Nephron progenitor cell (in vitro differentiated cells): ENCODE data around the gene TRMT6.

Source experiments
- DNase-seq: peaks from one replicate; pipeline ENCODE4 v3.0.0; 2021
- H3K27ac Mint-ChIP-seq: 2 replicates; pipeline ENCODE4 v1.8.0; 2021; ENCODE audit warnings: mild to moderate bottlenecking, moderate library complexity, mixed read lengths
- H3K27me3 Mint-ChIP-seq: 2 replicates; pipeline ENCODE4 v1.8.0; 2021; ENCODE audit warnings: mild to moderate bottlenecking, low read depth, mixed read lengths; ENCODE audit not compliant: poor library complexity
- H3K36me3 Mint-ChIP-seq: 2 replicates; pipeline ENCODE4 v1.8.0; 2021; ENCODE audit warnings: low read depth, mixed read lengths
- H3K4me1 Mint-ChIP-seq: 2 replicates; pipeline ENCODE4 v1.8.0; 2021; ENCODE audit warnings: mixed read lengths
- H3K4me3 Mint-ChIP-seq: 2 replicates; pipeline ENCODE4 v1.8.0; 2021; ENCODE audit warnings: mild to moderate bottlenecking, moderate library complexity, mixed read lengths
- H3K9me3 Mint-ChIP-seq: 2 replicates; pipeline ENCODE4 v1.8.0; 2021; ENCODE audit warnings: mild to moderate bottlenecking, moderate library complexity, mixed read lengths
- CTCF ChIP-seq: fragments of 200-600 bp; sonication (generic); IDR thresholded peaks from 2 replicates; pipeline ENCODE4 v1.5.0; 2021; ENCODE audit warnings: antibody characterized with exemption

Gene TRMT6

GRCh38 chr20:5975778-5976177 is 25.4 kb upstream of the TRMT6 start:
- DNase-seq: no peak
- H3K4me1 Mint-ChIP-seq: no peaks in the 10 kb centered on the region
- H3K4me3 Mint-ChIP-seq: no peak overlapping the region
- no peaks in the 10 kb centered on the region for H3K9me3 Mint-ChIP-seq
- H3K27ac Mint-ChIP-seq: no peak overlapping the region
- no peak for TF ChIP-seq CTCF
- peaks cover 29% of the 10 kb centered on the region for H3K36me3 Mint-ChIP-seq
- peaks cover 3% of the 10 kb centered on the region for H3K27me3 Mint-ChIP-seq

- no peak for DNase-seq
- Mint-ChIP-seq H3K27ac (no peak overlapping the region), H3K9me3 (no peaks in the 10 kb centered on the region), H3K27me3 (peaks cover 3% of the 10 kb centered on the region), H3K4me3 (no peak overlapping the region), H3K36me3 (peaks cover 24% of the 10 kb centered on the region), H3K4me1 (no peaks in the 10 kb centered on the region)
- TF ChIP-seq CTCF: no peak
These were observed 24.2 kb upstream of the TRMT6 start for GRCh38 chr20:5974531-5974930.

GRCh38 chr20:5973971-5974370 is 23.6 kb upstream of the TRMT6 start:
- Mint-ChIP-seq H3K27me3 (peaks cover 3% of the 10 kb centered on the region), H3K9me3 (no peaks in the 10 kb centered on the region), H3K27ac (no peak overlapping the region), H3K4me3 (no peak overlapping the region), H3K4me1 (no peaks in the 10 kb centered on the region), H3K36me3 (peaks cover 20% of the 10 kb centered on the region)
- DNase-seq: no peak
- no peak for TF ChIP-seq CTCF

- TF ChIP-seq CTCF: no peak
- Mint-ChIP-seq H3K27ac (no peak overlapping the region), H3K4me3 (no peak overlapping the region), H3K9me3 (no peaks in the 10 kb centered on the region), H3K36me3 (peaks cover 20% of the 10 kb centered on the region), H3K27me3 (peaks cover 3% of the 10 kb centered on the region), H3K4me1 (no peaks in the 10 kb centered on the region)
- no peak for DNase-seq
These were observed 22.8 kb upstream of the TRMT6 start for GRCh38 chr20:5973172-5973571.

GRCh38 chr20:5971203-5971602 is 20.9 kb upstream of the TRMT6 start:
- Mint-ChIP-seq H3K36me3 (peaks cover 25% of the 10 kb centered on the region), H3K27ac (no peak overlapping the region), H3K9me3 (no peaks in the 10 kb centered on the region), H3K27me3 (no peaks in the 10 kb centered on the region), H3K4me3 (no peak overlapping the region), H3K4me1 (no peaks in the 10 kb centered on the region)
- TF ChIP-seq CTCF: no peak
- DNase-seq: no peak

GRCh38 chr20:5970381-5970780 is 20.0 kb upstream of the TRMT6 start:
- Mint-ChIP-seq H3K27ac (no peak overlapping the region), H3K36me3 (peaks cover 32% of the 10 kb centered on the region)

More at GRCh38 chr20:5970381-5970780, 20.0 kb upstream of the TRMT6 start:
- Mint-ChIP-seq H3K9me3 (no peaks in the 10 kb centered on the region), H3K4me3 (no peak overlapping the region), H3K27me3 (no peaks in the 10 kb centered on the region), H3K4me1 (no peaks in the 10 kb centered on the region)
- no peak for TF ChIP-seq CTCF
- DNase-seq: no peak
